ENCODE data around the gene KIAA0408. TPM values are rescaled to one million over a fixed set of nuclear protein-coding genes. Genes with fewer than 3 reads are reported as not detected.

Gene KIAA0408
- total and polyA plus RNA-seq, 2 of the 8 experiments (the other 6 are each of a cell fraction or from before 2014, with no cell fraction given): 3.3 to 10.8 TPM

GRCh38 chr6:127415096-127415495, 44.1 kb downstream of the KIAA0408 start (continued):
- no peak for TF ChIP-seq CHD7 (IDR thresholded peaks at IDR 0.05; ENCODE audit: insufficient replicate concordance, low read length)
- TF ChIP-seq GABPA (IDR thresholded peaks at IDR 0.05; ENCODE audit: borderline replicate concordance, insufficient read depth, low read length): no peak

All from H1 (cell line).